NCI-H524 treated with DMSO at 0.1 percent for 48 hours (cell line): Measurements from ENCODE around the gene RFTN1.
A peak's percentile ranks its signal among the peaks of the same experiment; 100 is the strongest.

Experiments used
- DNase-seq: peaks from one replicate; lab custom pipeline; 2025; lab: John Stamatoyannopoulos, UW

The RFTN1 gene

DNA sequence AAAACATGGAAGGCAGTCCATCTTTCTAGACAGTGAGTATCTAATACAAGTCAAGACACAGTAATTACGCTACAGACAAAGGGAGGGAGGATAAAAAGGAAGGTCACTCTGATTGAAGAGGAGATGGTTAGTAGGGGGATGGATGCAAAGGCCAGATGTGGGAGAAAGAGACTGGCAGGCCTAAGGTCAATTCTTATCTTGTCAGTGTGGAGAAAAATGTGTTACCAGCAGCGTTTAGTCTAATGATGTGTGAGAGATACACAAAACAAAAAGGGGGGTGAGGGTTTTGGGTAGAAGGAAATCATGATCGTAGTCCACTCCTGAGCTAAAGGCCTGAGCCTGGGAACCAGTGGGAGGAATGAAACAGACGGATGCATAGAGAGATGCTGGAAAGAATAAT, 46.7 kb downstream of the RFTN1 start:
- no peak for DNase-seq

GRCh38 chr3:16464511-16465148, 48.9 kb downstream of the RFTN1 start:
- DNase-seq = no peak

- DNase-seq = no peak
These were observed 49.6 kb downstream of the RFTN1 start for GRCh38 chr3:16463914-16464313.

GRCh38 chr3:16463119-16463518, 50.4 kb downstream of the RFTN1 start:
- no peak for DNase-seq

DNA sequence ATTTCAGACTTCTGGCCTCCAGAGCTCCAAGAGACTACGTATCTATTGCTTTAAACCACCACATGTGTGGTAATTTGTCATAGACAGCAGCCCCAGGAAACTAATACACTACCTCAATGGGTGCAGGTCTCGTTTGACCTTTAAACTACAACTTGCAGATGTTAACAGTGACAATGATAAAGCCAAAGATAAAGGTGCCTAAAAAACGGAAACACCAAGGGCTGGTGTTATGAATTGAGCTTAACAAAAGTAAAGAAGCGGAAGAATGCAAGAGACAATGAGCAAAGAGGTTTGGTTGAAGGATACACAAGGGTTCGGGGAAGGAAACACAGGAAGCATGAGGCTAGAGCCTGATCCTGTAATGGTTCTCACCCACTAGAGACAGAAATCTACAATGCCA, 50.8 kb downstream of the RFTN1 start:
- DNase-seq = no peak

DNA sequence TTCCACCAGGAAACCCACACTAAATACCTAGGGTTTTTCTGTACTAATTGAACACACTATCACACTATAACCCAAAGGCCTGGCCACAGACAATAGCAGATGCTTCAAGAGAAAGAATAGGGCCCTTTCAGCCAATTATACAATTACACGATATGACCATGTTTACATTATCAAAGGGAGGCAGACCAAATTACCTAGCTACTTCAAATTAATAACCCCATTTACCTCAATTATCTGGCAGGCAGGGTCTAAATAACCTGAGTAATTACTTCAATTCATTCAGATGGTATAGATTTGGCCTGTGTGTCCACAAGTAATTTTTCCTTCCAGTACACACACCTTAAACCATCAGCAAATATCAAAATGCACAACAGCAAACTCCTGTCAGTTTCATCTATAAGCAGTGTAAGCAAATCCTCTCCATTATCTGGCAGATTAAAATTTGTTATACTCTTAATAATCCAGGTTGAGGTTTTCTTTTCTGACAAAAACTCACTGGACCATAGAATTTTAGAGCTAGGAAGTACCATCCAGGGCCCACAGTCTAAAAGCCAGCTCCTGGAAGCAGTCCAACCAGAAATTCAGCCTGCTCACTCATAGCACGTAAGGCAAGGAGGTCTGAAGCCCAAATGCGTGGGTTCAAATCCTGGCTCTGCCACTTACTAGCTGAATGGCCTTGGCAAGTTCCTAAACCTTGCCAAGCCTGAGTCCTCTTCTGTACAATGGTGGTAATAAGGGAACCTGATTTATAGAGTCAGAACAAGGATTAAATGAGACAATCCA, 51.8 kb downstream of the RFTN1 start:
- DNase-seq = no peak

DNA sequence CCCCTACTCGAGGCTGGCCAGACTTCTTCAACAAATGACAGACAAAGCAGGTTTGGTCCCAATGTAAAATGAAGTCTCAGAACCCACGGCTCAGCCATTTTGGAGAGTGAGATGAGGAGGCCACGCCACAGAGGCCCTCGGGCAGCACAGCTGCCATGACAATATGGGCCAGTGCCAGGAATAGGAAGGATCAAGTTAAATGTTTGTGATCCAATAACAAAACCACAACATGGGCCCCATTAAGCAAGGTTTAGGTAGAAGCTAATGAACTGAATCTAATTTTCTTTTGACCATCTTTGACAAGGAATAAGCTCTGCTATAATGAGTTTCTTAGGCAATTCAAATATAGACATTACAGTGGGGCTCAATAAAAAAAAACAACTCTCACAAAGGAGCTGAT, 52.6 kb downstream of the RFTN1 start:
- DNase-seq = no peak

DNA sequence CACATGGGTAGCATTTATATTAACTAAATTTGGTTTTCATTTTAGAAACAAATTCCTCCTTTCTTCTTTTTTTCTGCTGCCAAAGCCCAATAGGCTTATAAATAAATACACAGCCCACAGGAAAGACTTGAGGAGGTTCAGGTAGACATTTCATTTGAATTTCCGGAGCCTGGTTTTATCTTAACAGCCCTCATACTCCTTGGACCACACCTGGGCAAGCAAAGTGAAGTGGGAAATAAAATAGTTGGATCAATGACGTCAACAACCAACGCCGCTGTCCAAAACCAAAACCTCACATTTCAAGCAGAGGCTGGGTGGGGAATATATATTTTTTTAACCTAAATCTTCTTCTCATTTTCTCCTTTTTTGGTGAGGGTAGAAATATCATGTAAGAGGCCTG, 53.2 kb downstream of the RFTN1 start:
- no peak for DNase-seq

GRCh38 chr3:16456784-16457415, 56.6 kb downstream of the RFTN1 start:
- DNase-seq = no peak

DNA sequence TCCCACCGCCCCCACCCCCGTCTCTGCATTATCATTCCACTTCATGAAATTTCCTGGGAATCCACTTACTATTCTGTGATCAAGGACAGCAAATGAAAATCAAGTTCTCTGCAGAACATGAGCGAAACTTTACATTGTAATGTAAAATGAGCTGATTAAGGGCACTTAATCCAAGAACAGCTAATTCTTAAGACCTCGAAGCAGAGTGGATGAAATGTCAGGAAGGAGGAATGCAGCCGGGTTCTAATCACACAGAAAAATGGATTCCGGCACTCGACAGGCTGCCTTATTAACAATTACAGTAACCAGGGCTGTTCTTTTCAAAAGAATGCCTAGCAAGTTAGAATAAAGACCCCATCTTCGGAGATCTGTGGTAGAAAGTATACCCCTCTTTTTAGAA, 57.5 kb downstream of the RFTN1 start:
- no peak for DNase-seq

DNA sequence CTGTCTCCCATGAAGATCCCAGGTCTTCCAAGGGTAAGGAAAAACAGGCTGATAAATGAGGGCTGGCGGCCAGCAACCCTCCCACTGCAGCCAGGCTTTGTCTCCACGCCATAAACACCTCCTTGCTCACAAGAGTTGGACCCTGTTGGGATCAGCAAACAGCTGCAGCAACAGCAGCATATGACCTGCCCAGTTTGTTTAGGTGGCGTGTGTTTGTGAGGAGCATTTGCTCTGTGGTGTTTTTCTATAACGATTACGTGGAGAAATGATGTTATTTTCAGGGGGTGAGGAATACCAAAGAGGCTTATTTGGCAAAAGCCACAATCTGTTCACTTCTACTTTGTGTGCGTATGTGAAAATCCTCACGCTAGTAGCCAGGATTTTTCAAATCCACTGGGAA, 58.5 kb downstream of the RFTN1 start:
- DNase-seq = peak; percentile 25

DNA sequence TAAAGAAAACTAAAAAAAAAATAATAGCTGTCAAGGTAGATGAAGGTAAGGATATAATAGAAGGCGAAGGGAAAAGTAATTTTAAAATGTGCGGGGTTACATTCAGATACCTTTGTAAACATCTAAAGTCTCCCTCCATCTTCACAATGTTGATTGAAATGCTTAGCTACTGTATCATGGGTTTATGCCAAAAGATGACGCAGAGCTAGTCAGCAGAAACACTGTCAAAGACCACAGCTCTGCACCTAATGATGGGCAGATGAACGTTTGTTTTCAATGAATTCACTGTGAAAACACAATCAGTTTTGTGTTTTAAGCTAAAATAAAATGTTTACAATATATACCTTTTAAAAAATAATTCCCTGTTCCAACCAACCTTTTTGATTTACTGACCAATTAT, 61.2 kb downstream of the RFTN1 start:
- DNase-seq = no peak

DNA sequence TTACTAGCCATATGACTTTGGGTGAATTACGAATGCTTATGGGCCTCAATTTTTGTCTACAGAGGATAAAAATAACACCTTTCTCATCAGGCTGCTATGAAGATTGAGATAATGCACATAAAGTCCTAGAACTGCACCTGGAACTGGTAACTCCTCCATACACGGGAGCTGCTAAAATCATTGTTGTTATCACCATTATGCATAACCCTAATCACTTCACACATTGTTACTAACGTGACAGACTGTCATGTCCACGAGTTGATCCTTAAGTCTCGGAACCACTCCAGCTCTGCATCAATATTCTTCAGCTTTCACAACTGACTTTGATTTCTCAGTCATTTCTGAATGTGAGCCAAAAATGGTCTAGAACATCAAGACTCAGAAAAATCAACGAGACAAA, 64.1 kb downstream of the RFTN1 start:
- DNase-seq = peak; percentile 26

GRCh38 chr3:16448639-16449070, 64.8 kb downstream of the RFTN1 start:
- DNase-seq = no peak

DNA sequence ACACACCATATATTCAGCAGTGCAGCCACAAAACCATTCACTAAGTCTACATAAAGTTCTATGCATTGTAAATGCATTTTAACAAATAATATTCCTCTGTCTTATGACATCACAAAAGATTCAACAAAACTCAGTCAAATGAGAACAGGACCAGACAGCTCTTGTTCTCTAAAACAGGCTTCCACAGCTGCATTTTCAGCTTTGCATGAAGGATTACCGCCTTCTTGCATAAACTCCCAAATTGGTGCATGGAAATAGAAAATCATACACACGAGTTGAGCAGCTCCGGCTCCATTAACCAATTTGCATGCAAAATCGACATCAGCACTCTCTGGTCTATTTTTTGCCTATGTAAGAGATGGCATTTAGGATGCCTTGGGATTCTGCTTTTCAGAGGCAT, 66.4 kb downstream of the RFTN1 start:
- no peak for DNase-seq

DNA sequence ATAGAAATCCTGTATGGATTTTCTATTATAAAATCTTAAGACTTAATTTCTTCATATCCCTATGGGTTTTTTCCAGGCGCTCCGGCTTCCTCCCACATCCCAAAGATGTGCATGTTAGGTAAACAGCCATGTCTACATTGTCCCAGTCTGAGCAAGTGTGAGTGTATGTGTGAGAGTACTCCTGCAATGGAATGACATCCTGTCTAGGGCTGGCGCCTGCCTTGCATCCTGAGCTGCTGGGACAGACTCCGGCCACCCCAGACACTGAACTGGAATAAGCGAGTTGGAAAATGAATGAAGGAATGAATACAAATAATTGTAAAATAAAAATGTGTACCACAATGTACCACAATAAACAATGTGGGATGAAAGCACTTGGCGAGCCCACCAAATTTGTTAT, 69.2 kb downstream of the RFTN1 start:
- no peak for DNase-seq

GRCh38 chr3:16442730-16443129, 70.8 kb downstream of the RFTN1 start:
- no peak for DNase-seq

- peak; percentile 57 for DNase-seq
These were observed 72.1 kb downstream of the RFTN1 start for GRCh38 chr3:16441371-16441875.

- DNase-seq = no peak
These were observed 73.4 kb downstream of the RFTN1 start for GRCh38 chr3:16439848-16440708.

GRCh38 chr3:16439163-16439847, 74.2 kb downstream of the RFTN1 start:
- no peak for DNase-seq

DNA sequence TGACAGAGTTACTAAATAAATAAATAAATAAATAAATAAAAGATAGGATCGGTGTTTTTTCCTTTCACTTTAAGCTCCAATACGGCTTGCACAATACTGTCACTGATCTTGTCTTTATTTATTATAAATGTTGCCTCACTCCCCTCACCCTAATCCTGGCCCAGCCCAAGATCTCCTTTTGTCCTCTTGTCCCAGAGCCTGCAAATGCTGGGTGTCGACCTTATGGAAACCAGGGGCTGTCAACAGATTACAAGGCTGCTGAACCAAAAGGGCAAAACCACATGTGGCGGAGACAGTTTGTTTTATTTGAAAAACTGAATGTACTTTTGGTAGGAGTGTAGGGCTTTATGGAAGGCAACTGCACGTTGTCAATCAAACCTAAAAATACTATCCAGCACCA, 75.9 kb downstream of the RFTN1 start:
- no peak for DNase-seq
